ENCODE results near the gene TMF1.
A peak's percentile ranks its signal among the peaks of the same experiment; 100 is the strongest.

TMF1 gene, protein sequence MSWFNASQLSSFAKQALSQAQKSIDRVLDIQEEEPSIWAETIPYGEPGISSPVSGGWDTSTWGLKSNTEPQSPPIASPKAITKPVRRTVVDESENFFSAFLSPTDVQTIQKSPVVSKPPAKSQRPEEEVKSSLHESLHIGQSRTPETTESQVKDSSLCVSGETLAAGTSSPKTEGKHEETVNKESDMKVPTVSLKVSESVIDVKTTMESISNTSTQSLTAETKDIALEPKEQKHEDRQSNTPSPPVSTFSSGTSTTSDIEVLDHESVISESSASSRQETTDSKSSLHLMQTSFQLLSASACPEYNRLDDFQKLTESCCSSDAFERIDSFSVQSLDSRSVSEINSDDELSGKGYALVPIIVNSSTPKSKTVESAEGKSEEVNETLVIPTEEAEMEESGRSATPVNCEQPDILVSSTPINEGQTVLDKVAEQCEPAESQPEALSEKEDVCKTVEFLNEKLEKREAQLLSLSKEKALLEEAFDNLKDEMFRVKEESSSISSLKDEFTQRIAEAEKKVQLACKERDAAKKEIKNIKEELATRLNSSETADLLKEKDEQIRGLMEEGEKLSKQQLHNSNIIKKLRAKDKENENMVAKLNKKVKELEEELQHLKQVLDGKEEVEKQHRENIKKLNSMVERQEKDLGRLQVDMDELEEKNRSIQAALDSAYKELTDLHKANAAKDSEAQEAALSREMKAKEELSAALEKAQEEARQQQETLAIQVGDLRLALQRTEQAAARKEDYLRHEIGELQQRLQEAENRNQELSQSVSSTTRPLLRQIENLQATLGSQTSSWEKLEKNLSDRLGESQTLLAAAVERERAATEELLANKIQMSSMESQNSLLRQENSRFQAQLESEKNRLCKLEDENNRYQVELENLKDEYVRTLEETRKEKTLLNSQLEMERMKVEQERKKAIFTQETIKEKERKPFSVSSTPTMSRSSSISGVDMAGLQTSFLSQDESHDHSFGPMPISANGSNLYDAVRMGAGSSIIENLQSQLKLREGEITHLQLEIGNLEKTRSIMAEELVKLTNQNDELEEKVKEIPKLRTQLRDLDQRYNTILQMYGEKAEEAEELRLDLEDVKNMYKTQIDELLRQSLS

DNA sequence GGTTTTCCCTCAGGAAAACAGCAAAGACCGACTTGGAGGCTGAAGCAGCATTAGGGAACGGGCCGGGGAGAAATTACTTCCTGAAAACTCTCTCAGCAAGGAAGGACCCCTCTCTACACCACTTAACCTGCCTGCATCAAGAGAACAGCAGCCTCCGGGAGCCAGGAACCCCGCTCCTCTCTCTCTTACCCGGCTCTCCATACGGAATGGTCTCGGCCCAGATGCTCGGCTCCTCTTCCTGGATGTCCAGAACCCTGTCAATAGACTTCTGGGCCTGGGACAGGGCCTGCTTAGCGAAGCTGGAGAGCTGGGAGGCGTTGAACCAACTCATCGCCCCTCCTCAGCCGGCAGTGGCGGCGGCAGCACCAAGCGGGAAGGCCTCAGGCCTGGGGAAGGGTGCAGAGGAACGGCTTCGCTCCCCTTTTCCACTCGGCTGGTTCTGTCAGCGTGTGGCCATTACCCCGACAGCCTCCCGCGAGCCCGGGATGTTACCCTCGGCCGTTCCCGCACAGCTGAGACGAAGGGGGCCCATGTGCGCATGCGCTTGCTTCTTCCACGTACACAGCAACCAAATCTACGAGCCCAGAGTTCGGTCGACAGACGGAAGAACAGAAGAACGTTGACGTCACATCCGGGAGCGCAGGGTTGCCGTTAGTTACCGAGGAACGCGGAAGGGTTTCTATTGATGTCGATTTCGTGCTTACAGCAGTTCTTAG is at the start of gene TMF1:
Gene TMF1, minus strand, starts transcription at position 578 of the 716 bp plus-strand sequence. Its CDS starts 247 bp downstream, at position 331.
- peak; percentile 98 for DNase-seq

DNA sequence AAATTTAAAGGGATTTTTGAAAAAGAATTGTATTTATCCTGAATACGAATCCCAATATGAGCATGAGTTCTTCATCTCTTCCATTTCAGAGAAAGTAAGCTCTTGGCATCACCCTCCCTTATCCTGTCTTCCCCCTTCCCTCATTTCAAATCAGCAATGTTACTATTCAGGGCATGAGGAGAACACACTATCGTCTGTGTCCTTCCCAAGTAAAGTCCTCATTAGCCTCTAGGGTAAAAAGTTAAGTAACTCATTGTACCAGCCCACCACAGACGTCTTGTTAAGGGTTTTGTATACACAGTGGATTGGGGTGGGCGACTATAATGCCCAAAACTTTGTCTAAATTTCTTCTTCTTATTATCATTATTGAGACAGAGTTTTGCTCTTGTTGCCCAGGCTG is 47.4 kb upstream of the TMF1 start:
- DNase-seq, result no peak

DNA sequence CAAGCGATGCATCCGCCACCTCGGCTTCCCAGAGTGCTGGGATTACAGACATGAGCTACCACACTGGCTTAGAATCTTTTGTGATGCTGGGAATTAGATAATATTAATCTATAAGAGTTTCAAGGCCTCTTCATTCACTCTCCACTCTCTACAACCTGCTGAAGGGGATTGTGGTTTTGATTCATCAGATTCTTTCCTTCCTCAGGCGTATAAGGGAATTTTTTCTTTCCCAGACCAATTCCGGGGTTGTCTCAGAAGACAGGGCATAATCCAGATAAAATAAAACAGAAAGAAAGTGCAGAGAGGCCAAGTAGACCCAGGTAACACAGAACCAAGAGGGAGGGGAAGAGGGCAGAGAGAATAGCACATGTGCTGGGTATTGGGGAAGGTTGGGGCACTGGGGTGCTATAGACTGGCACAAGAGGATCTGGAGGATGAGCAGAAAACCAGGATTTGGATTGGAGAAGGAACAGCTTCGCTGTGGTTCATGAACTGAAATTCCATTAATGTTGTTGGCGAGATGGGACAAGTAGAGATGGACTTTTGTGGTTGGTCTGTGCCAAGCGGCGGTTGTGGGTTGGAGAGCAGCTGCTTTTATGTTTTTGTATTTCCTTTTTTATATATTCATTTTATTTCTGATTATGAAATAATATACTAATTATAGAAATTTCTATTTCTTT is 45.4 kb upstream of the TMF1 start:
- DNase-seq, result no peak

DNA sequence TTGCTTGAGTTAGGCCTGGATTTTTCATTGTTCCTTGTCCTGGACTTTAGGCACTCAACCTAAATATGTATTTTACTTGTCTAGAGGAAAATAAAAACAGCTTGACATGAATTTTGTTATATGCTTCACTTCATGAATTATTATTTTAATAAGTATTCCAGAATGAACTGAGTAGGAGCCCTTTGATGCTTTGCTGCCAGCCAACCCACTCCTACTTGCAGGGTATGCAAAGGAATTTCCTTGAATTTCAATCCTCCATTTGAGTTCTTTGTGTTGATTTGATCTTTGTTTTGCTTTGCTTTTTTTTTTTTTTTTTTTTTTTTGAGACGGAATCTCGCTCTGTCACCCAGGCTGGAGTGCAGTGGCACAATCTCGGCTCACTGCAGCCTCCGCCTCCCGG is 44.2 kb upstream of the TMF1 start:
- DNase-seq, result no peak

DNA sequence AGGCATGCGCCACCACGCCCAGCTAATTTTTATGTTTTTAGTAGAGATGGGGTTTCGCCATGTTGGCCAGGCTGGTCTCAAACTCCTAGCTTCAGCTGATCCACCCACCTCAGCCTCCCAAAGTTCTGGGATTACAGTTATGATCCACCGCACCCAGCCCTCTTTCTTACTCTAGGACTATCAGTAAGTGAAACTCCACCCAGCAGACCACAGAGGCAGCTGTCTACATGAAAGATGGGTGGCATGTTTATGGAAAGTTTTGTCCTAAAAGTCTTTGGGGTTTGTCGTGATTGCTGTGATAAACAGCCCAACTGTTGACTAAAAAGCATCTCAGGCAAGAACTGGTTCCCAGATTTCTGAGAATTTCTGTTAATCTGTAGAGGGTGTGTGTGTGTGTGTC is 43.5 kb upstream of the TMF1 start:
- DNase-seq, result peak; percentile 52

DNA sequence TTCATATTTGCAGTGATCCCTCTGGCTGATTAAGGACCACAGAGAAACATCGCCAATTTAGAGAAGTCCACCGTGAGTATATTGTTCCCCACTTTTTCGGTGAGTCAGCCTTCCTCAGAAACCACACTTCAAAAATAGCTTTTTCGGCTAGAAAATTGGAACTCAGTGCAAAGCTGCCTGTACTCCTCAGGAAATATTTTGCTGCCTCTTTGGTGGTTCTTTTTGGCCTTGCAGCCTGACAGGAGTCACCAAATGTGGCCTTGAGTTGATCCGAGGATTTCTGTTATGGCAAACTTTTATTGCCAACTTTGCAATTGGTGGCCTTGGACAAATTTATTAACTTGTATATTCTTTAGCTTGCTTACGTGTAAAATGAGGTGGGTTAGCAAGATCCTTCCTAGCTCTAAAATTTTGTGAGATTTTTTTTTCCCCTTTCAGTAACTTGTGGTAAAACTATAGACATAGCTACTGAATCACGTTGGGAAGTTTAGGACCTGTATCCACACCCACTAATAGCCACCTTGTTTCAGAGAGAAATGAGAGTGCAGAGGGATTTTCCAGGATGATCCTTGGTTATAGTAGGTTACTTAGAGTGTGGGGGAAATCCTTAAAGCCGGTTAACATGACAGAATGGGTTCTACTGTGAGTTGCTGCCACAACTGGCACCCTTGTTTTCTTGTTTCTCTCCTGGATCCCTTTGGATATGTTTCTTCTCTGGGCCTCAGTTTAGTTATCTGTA is 42.5 kb upstream of the TMF1 start:
- DNase-seq, result peak; percentile 42

DNA sequence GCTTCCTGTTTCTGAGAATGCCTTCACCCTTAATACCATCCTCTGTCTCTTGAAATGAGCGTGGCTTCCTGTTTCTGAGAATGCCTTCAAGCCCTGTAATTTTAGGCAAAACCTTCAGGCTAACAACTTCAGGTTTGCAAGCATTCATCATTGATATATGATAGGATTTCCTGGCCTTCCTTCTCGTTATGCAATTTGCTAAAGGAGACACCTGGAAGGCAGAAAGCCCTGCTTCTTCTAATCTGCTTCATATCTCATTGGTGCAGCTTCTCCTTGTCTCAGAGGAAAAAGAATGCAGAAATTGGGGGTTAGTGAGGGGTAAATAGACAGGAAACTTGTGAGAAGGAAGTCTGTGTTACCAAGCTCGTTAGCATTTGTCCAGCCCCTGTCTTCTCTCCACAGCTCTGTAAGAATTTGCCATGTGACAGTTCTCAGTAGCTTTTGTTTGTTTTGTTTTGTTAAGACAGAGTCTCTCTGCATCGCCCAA is 39.9 kb upstream of the TMF1 start:
- peak; percentile 87 for DNase-seq

DNA sequence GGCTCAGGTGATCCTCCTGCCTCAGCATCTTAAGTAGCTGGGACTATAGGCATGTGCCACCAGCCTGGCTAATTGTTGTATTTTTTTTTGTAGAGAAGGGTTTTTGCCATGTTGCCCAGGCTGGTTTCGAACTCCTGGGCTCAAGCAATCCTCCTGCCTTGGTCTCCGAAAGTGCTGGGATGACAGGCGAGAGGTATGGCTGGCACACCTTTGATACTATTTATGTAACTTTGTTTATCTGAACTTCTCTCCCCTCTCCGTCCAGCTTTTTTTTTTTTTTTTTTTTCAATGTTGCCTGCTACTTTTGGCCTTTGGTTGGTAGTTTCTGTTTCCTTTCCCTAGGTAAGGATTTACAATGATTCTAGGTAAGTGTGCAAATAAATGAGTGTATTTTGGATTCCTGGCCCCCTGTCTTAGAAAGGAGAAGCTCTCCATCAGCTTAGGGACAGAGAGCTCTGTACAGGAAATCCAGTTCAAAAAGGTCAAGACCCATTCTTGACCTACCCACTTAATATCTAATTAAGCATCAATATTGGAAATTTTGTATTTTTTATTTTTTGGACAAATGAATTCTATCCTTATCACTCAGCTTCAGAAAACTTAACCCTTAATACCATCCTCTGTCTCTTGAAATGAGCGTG is 39.4 kb upstream of the TMF1 start:
- DNase-seq, result peak; percentile 25

DNA sequence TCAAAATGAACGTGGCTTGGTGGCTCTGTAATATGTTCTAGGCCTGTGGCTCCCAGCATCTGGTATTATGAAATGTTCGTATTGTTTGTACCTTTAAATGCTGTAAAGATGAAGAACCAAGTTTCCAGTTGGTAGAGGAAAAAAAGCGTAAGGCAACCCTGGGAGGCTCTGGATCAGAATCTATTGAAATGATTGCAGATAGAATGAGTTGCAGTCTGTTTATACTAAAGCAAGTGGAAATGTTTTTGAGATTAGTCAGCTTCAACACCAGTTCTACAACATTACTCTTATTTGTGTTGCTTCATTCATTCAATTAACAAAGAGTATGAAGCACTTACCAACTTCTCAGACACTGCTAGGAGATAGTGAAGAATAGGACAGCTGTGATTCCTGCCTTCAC is 37.9 kb upstream of the TMF1 start:
- no peak for DNase-seq

DNA sequence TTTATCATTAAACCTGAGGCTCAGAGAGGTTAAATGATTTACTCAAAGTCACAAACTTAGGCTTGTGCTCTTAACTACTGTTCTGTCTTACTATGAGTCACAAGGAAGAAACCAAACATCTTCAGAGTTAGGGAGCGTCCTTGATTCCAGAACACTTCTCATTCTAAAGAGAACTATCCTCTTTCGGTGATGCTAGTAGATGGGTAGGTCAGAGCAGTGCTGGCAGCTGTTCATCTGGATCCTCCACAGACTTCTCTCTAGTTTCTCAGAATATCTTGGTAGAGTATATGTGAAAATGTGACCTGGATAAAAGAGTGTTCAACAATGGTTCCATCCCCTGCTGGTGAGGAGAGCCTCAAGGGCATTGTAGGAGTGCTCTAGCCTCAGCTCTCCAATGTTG is 35.9 kb upstream of the TMF1 start:
- peak; percentile 69 for DNase-seq

DNA sequence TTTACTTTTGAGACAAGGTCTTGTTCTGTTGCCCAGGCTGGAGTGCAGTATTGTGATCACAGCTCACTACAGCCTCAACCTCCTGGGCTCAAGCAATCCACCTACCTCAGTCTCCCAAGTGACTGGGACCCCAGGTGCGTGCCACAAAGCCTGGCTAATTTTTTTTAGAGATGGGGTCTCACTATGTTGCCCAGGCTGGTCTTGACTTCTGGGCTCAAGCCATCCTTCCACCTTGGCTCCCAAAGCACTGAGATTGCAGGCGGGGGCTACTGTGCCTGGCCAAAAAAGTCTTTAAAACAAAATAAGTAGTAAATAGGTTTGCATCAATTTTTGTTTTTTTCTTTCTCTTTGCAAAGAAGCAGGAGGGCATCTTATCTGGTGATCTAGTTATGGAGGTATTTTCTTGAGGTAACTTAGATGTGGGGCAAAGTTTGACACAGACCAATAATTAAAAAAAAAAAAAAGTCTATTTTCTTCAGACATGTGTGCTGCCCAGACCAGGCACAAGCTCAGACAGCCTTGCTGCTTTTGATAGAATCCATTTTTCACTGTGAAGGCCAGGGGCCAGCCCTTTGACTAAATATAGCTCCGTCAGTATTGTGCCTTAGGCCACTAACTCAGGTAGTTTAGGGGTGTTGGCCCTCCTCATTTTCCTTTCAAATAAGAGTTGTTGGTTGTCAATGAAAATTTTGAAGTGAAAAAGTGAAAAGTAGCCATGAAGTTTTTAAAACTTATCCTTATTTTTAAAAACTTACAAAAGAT is 35.1 kb upstream of the TMF1 start:
- DNase-seq, result no peak

DNA sequence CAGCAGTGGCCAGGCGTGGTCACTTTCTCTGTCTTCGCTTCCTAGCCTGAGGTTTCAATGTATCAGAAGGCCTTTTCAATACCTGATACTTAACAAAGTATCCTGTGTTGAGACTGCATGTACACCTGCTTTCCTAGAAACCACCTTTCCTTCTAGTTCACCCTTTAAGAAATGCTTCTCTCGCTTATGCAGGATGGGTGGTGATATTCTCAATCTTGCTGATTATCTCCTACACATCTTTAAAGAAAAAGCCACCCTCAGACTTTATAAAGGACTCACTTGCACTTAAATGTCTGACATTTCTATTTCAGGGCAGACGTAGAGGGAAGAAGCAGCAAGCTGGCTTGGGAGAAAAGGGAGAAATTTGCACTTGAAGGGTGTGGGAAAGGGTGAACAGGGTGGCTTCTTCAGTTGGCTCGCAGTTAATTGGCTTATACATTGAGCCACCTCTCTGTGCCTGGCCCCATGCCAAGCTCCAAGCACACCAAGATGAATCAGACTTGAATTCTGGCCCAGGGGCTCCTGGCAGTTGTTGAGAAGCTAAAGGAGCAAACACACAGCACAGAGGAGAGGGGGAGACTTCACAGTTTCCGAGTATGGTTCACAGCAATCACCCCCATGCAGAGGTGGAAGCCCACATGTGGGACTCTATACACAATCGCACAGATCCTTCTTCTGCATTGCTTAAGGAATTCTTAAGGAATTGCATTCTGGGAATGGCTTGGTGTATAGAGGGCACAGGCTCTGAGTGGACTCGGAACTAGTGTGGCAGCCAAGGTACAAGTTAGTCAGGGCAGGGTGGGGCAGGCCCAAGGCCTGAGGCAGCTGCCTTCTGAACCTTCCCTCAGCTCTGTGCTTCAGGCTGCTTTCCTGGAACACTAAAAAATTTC is 33.9 kb upstream of the TMF1 start:
- DNase-seq, result peak; percentile 80

DNA sequence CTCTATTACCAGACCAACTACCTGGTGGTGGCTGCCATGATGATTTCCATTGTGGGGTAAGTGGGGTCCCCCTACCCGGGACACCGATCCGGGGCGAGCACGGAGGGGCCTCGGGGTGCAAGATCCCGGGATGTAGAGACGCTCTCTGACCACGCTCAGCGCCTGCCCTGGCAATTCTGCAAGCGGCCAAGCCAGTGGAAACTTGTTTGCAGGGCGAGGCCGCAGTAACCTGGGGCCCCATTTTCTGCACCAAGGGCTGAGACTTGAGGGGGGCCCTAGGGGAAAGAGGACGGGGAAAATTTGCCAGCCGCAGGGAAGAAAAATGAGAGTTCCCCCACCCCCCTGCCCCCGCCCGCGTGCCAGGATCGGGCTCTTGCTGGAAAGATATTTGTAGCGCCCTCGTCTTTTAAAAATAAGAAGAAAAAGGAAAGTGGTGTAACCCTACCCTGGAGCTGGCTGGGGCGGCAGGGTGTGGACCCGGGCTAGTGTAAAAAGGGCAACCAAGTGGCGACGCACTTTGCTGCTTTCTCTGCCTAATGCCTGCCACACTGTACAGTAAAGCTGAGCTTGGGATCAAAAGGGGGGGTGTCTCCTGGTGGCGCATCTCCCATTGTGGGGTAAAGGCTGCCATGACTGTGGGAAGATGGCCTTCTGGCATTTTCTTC is 33.2 kb upstream of the TMF1 start:
- DNase-seq, result no peak

DNA sequence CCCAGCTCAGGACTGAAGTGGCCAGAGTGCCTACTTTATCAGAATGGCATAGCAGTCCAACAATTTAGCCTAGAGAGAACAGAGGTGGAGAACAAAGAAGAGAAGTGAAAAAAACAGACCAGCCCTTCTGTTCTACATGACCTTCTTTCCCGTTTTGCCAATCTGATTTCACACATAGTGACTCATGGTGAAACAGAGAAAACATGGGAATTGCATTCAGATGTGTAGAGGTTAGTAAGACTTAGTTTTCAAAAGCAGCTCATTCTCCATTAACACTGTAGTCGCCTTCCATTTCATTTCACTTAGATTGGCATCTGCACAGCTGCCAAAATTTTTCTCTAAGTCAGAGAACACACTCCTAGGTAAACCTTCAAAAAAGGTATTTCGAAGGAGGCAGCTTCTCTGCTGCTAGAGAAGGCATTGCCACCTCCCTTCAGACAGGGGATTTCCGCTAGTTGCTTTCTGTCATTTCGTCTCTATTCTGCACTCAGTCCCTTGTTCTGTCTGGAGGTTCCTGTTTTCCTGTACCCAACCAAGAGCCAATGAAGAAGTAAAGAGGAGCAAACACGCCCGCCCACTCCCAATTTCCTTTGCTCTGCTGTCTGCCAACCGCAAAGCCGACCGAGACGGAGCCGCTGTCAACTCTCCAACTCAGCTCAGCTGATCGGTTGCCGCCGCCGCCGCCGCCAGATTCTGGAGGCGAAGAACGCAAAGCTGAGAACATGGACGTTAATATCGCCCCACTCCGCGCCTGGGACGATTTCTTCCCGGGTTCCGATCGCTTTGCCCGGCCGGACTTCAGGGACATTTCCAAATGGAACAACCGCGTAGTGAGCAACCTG is 32.4 kb upstream of the TMF1 start, which contains the start of gene ARL6IP5:
Gene ARL6IP5, plus strand, starts transcription at position 612 of the 842 bp plus-strand sequence. Its CDS starts 111 bp downstream, at position 723.
- peak; percentile 97 for DNase-seq

DNA sequence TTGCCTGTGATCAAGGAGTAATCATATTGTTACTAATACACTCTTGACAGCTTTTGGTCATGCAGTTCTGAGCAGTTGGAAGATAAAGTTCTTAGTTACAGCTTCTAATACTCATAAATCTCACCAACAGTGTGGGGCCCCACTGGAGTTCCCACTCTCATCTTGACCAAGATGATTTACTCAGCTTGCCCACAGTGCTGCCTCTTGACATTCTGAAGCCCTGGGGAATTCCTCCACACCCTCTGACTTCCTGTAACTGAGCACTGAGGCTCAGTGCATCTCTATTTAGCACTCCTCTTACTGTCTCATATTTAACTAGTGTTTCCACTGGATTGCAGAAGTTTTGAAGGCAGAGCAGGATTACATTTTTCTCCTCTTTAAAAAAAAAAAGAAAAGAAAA is 30.7 kb upstream of the TMF1 start:
- peak; percentile 94 for DNase-seq

DNA sequence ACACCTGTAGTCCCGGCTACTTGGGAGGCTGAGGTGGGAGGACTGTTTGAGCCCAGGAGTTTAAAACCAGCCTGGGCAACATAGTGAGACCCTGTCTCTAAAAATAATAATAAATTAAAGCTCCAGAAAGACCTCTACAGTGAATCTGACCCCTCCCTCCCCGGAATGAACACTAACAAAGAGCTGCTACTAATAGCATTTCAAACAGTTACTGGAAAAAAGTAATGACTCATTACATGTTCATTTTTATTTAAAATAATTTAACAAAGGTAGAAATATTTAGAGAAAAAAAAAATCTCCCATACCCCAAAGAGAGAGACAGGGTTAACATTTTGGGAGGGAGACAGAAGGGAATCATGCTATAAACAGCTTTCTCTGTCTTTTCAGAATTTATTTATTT is 30.2 kb upstream of the TMF1 start:
- no peak for DNase-seq

DNA sequence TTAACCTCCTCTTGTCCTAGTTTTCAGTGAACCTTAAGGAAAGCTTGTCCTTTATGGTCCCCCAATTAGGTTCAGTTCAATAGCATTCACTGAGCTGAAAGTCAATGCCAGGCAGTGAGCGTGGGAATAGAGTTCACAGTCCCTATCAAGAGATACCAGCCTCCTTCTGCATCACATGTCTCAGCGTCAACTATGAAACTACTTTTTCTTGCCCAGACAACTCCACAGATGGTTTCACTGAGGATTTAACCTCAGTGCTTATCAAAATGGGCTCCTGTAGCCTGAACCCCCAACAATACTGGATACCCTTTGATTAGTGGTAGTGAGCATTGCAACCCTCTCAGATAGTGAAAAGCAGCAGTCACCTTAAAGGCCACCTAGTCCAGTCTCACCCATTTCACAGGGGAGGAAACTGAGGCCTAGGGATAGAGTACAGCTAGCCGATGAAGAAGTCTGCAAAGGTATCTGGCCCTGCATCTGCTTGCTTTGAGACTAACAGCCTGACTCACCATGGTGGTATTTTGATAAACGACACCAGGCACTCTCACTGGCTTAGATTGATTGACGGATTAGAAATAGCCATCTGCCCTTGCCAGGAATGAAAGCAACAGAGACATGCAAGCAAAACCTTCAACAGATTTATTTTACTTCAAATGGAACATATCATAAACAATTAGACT is 29.6 kb upstream of the TMF1 start:
- DNase-seq, result peak; percentile 57

All from activated CD4-positive, alpha-beta T cell treated with anti-CD3 and anti-CD28 coated beads, Interleukin-2, amount 50 U/mL, for 16 hours (primary cell).